ENCODE data around the gene MAPK7.

MAPK7 gene

DNA sequence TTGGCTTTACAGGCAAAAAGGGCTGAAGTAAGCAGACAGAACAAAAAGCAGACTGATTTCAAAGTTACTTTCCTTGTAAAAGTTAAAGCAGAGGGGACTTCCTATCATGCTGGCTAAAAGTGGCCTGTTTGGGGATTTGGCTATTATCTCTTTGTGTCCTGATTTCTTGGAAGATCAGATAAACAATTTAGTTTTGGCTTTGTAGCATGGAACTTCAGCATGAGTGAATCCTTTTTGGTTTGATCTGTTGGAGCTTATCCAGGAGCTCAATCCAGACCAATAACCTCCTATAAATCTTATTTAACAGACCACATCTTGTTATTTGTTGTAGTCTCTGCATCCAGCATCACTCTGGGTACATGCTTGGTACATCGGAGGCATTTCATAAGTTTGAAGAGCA, 23.9 kb downstream of the MAPK7 start:
- no peak for DNase-seq

- no peak for DNase-seq
Measured at GRCh38 chr17:19403021-19403420, 24.7 kb downstream of the MAPK7 start.

- DNase-seq: no peak
Measured at GRCh38 chr17:19404264-19404663, 26.0 kb downstream of the MAPK7 start.

GRCh38 chr17:19405114-19405513, 26.8 kb downstream of the MAPK7 start:
- DNase-seq: no peak

DNA sequence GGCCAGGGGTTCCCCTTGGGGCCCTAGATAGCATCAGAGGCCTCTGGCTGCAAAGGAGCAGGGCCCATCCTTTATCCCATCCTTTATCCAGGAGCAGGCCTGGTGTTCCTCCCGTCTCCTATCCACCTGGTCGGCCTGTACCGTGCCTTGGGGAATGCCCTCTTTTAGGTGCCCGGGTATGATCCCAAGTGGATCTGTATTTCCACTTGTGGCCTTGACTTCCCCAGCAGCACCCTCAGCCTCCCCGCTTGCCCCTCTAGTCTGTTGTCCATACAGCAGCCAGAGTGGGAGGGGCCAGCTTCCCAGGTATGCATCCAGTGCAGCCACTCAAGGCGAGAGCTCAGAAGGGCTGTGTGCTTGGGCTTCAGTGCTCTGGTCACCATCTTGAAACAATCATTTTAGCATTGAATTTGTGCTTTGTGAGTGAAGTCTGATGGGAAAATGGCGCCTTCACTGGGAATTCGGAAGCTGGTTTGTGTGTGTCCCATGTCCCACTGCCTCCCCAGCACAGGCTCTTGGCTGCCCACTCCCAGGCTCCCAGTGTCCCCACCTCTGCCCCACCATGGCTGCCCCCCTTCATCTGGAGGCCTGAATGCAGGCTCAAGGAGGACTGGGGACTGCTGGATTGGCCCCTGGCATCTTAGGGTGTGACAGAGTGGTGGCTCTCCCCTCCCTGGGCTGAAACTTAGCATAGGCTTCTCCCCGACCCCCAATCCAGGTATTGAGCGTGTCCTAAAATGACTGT, 29.5 kb downstream of the MAPK7 start:
- DNase-seq: no peak

DNA sequence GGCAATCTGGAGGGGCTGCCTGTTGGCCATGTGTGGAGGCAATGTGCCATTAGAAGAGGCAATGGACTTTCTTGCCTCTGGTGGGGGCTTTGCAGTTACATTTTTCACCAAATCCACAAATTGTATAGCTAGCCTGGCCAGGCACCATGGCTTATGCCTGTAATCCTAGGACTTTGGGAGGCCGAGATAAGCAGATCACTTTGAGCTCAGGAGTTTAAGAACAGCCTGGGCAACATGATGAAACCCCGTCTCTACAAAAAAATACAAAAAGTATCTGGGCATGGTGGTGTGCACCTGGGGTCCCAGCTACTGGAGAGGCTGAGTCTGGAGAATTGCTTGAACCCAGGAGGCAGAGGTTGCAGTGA, 30.0 kb downstream of the MAPK7 start:
- DNase-seq: no peak

DNA sequence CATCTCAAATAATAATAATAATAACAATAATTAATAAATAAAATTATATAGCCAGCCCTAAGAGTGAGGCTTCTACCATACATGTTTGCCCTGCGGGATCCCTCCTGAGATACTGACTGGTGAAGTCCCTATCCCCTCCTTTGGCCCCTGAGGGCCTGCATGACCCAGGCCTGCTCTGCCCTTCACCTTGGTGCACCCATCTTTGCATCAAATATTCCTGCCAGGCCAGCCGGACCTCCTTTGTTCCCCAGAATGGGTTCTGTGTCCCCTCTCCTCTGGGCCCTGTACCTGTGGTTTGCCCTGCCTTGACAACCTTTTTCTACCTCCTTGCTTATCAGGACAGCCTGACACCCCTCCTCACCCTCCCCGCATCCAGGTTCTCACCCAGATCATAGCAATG, 30.8 kb downstream of the MAPK7 start:
- no peak for DNase-seq

DNA sequence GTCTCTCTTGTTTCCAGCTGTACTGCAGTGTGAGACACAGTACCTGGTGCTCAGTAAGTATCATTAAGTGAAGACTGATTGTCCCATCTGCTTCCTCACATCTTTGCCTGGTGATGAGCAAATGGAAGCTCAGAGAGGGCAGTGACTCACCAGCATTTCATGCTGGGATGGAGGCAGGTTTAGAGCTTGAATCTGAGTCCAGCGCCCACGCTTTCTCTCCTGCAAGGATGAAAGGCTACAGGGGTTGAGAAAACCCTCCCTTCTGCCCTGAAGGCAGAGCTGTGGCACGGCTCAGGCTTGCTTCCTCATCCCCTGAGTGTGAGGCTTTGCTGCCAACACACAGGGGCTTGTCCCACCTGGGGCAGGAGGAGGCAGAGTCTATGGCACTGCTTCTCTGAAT, 31.2 kb downstream of the MAPK7 start:
- no peak for DNase-seq

- no peak for DNase-seq
Measured at GRCh38 chr17:19410091-19410490, 31.8 kb downstream of the MAPK7 start.

GRCh38 chr17:19410875-19411620, 32.8 kb downstream of the MAPK7 start, which contains the start of gene RNF112:
TSS of gene RNF112 (plus strand) at chr17:19411232. CDS start at chr17:19411409, 177 bp downstream.
- DNase-seq: no peak

- DNase-seq: no peak
Measured at GRCh38 chr17:19411631-19412030, 33.3 kb downstream of the MAPK7 start.

DNA sequence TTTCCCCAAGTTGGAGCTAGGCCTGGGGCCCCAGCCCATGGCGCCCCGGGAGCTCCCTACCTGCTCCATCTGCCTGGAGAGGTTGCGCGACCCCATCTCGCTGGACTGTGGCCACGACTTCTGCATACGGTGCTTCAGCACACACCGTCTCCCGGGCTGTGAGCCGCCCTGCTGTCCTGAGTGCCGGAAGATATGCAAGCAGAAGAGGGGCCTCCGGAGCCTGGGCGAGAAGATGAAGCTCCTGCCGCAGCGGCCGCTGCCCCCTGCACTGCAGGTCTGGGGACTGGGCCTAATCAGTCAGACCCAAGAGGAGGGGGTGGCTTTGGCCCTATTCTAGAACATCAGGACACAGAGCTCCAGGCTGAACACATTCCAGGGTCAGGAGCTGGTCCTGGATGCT, 34.2 kb downstream of the MAPK7 start:
- DNase-seq: no peak

DNA sequence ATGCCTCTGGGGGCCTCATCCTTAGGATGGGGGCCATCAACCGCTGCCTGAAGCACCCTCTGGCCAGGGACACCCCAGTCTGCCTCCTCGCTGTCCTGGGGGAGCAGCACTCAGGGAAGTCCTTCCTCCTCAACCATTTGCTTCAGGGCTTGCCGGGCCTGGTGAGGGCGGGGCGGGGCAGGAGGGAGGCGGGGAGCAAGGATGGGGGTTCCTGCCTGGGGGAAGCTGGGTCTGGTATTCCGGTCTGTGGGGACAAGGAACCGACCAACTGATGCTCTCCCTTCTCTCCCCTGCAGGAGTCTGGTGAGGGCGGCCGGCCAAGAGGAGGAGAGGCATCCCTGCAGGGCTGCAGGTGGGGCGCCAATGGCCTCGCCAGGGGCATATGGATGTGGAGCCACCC, 34.7 kb downstream of the MAPK7 start:
- no peak for DNase-seq

- DNase-seq: no peak
Measured at GRCh38 chr17:19413761-19414160, 35.5 kb downstream of the MAPK7 start.

DNA sequence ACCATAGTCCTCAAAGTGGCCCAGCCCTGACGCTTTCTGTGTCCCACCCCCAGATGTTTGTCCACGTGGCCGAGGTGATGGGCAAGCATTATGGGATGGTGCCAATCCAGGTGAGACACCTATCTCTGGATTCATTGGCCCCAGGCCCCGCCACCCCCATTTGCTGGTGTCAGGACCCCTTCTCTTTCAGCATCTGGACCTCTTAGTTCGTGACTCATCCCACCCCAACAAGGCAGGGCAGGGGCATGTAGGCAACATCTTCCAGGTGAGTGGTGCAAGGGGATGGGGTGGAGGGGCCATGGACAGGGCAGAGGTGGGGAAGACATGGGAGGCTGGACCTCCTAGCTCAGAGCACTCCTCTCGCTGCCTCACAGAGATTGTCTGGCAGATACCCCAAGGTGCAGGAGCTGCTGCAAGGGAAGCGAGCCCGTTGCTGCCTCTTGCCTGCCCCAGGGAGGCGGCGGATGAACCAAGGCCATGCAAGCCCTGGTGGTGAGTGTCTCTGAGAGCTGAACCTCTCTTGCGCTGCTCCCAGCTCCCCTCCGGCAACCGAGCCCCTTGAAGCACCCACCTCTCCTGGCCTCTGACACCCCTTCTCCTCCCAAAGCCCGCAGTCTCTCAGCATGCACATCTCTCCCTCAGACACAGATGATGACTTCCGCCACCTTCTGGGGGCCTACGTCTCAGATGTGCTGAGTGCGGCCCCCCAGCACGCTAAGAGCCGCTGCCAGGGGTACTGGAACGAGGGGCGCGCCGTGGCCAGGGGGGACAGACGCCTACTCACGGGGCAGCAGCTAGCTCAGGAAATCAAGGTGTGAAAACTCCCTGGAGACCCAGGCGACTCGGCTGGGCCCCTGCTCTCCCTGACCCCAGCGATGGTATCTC, 36.3 kb downstream of the MAPK7 start:
- DNase-seq: no peak

DNA sequence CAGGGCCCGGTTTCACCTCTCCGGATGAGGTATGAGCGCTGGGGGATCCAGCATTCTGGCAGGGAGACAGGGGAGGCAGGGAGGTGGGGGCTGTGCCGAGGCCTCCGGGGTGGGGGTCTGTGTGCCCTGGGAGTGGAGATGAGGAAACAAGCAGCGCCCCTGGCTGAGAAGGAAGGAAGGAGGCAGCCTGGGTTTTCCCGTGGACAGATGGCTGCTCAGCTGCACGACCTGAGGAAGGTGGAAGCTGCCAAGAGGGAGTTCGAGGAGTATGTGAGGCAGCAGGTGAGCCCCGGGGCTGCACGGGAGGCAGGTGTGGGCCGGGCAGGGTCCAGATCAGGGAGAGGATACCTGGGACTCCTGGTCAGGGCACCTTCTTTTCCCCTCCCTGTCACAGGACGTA, 37.0 kb downstream of the MAPK7 start:
- DNase-seq: no peak

GRCh38 chr17:19415806-19416775, 37.8 kb downstream of the MAPK7 start:
- DNase-seq: no peak

DNA sequence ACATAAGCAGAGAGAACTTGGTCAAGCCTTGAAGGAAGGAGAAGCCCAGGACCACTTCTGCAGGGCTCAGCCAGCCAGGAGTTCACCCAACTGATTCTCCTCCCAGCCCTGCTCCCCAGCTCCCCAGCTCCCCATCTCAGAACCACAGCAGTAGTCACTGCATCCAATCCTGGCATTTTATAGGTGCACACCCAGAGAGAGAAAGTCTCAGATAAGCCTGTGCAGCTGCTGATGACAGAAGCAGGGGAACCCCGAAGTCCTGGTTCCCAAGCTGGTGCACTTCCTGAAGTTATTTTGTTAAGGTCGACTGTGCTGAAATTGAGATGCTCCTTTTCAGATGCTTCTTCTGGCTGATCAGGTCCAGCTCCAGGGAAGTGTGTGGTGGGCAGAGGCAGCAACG, 39.3 kb downstream of the MAPK7 start:
- DNase-seq: no peak

DNA sequence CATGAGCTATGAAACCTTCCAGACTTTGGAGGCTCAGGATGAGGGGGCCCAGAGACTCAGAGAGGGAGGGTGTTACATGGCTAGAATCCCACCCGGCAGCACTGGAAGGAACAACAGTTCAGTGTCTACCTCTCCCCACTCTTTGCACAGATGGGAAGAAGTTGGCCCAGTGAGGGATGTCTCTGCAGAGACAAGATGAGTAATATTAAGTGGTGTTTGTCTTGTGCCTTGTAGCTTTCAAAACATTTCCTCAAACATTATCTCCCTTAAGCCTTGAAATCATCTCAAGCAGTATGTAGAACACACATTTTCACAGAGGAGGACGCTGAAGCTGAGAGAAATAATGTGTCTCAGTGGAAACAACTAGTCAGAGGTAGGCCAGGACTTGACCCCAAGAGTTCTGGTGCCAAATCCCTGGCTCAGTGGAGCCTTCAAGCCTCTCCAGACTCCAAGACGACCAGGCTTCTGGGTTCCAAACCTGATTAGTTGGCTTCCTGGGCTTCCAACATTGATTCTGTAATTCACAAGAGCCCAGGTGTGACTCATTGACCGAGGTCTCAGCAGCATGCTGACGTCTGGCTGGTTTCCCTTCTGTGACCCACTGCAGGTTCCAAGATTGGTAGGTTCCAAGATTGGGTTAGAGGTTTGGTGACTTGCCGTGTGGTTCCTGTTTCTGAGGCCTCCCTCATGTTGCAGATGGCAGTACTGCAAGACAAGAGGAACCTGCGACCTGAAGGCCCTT, 40.1 kb downstream of the MAPK7 start:
- DNase-seq: peak; percentile 45 to 67

DNA sequence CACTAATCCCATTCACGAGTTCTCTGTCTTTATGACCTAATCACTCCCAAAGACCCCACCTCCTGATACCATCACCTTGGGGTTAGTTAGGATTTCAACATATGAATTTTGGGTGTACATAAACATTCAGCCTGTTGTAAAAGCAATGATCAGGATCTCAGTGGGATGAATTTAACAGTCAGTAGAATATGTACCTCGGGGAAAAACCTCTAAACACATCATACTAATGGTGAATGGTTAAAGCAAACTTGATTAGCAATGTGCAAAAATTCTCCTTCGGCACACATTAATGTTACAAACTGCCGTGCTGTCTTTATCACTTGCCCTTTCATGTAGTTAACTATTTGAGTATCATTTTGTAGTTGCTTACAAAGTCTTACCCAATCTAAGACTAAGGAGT, 42.9 kb downstream of the MAPK7 start:
- no peak for DNase-seq

- DNase-seq: no peak
Measured at GRCh38 chr17:19421926-19422325, 43.6 kb downstream of the MAPK7 start.
